HG03060 (cell line): ENCODE results near the gene PGPEP1.

ENCODE experiments used
- ATAC-seq: cut with Tn5 transposase; IDR thresholded peaks from one replicate; pipeline ENCODE4 v1.9.1; 2021; ENCODE audit warnings: low read depth, moderate number of reproducible peaks; ENCODE audit not compliant: unreplicated experiment

The PGPEP1 gene, protein sequence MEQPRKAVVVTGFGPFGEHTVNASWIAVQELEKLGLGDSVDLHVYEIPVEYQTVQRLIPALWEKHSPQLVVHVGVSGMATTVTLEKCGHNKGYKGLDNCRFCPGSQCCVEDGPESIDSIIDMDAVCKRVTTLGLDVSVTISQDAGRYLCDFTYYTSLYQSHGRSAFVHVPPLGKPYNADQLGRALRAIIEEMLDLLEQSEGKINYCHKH

DNA sequence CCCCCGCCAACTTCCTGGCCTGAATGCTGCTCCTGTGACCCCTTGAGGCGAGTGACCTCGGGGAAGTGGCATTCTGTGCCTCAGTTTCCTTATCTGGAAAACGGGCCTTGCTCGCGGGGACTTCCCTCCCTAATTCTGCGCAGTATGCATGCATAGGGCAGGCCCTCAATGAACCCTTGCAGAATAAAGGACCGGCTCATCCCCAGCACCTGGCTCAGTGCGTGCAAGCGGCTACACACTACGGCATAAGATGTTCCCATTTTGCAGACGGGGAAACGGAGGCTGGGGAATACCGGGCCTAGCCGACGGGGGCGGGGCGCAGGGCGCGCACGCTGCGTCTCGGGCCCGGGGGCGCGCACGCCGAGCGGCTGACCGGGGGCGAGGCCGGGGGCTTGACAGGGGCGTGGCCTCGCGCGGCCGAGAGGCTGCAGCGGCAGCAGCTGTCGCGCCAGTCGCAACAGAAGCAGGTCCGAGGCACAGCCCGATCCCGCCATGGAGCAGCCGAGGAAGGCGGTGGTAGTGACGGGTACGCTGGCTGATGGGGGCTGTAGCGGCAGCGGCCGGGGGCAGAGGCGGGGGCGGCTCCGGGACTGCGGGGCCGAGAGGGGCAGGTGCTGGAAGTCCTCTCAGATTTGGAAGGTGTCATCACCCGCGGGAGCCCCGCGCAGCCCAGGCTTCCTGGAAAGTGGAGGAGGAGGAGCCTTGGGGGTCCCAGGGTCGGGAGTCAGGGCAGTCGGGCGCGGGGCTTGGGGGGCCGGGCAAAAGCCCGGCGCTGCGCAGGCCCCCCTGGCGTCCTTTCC is at the start of gene PGPEP1:
TSS of gene PGPEP1 (plus strand) at position 409 of the 800 bp plus-strand sequence. CDS start at position 493, 84 bp downstream.
- ATAC-seq, result no peak

DNA sequence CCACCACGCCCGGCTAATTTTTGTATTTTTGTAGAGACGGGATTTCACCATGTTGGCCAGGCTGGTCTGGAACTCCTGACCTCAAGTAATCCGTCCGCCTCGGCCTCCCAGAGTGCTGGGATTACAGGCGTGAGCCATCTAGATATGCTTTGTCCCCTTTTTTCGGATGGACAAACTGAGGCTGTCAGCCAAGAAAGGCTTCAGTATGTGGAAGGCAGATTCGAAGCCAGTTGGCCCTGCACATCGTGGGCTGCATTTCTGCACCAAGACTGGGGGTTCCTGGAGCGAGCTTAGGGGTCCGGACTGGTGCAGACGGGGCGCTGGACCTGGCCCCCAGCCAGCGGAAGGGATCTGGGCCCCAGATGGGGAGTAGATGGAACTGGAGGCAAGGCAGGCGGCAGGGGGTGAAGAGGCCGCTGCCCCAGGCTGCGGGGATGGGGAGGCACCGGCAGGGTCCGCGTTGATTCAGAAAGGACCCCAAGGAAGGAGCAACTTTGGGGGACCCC is 49.3 kb upstream of the PGPEP1 start:
- no peak for ATAC-seq

DNA sequence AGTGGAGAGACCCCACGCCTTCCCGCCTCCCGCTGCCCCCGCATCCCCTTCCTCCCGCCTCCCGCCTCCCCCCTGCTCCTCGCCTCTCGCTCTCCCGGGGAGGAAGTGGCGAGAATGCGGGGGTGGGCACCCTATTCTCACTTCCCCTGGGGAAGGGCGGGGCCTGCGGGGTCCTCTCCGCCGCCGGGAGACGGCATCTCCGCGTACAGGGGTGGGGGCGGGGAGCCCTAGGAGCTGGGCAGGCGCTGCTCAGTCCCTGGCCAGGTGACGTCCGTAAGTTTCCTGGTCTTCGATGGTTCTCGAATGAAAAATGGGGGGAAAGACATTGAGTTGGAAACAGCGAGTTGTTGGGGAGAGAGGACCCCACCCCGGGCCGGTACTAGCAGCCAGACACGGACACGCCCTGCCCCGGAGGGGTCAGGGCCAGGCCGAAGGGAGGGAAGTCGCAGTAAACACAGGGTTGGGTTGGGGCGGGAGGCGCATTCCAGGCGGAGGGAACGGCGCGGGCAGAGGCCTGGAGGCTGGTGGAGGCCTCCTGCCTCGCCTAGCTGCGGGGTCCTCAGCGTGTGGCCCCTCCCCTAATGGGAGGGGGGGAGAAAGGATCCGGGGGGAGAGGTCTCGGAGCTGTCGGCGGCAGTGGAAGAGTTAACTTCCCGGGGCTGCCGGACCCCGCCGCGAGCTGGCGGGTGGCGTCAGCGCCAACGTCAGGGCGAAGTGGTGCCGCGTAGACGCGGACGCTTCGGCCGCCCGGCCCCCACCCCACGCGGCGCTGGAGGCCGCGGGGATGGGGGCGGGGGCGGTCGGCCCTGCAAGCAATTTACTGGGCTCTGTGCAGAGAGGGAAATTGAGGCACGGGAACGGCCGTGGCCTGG is 48.6 kb upstream of the PGPEP1 start:
- ATAC-seq, result no peak

DNA sequence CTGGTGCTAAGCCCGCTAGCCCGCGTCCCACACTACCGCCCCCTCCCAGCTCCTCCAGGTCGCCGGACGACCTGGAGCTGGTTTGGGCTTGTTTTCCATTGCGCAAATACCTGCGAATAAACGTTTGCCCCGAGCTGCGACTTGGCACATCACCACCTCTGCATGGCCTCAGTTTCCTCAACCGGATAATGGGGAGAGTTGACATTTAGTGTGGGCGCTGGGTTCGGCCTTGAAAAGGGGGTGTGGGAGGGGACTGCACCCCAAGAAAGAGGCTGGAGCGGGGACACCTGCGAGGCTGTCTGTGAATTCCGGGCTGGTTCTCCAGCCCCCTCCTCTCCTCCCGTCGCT is 48.0 kb upstream of the PGPEP1 start:
- no peak for ATAC-seq

DNA sequence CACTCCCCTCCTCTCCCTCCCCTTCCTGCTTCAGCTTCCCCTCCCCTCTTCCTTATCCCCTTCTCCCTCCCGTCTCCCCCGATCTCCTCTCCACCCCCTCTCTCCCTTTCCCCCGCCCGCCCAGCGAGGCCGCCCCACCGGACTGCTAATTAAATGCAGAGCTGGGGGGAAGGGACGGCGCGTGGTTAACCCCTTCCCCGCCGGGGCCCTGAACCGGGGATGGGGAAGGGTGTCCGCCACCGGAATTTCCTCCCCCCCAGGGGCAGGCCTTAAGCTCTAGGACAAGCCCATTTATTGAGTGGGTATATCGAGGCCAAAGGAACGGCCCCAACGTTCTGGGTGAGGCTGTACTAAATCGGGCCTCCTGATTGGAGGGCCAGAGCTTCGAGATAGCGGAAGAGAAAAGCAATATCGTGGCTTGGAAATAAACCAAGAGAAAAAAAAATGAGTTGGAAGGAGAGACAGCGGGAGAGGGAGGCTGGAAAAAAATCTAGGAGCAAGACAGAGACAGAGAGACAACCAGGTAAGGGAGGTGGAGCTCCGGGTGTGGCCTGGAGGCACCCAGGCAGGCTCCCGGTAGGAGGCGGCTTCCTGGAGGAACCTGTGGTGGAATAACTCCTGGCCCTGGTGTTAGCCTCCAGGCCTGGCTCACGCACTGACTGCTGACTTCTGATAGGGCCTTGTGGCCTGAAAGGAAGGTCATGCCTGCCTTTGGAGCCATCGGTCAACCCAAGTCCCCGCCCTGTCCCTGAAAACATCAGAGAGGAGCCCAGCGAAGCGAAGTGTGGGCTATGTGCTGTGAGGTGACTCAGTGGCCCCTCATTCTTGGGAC is 47.4 kb upstream of the PGPEP1 start:
- no peak for ATAC-seq

DNA sequence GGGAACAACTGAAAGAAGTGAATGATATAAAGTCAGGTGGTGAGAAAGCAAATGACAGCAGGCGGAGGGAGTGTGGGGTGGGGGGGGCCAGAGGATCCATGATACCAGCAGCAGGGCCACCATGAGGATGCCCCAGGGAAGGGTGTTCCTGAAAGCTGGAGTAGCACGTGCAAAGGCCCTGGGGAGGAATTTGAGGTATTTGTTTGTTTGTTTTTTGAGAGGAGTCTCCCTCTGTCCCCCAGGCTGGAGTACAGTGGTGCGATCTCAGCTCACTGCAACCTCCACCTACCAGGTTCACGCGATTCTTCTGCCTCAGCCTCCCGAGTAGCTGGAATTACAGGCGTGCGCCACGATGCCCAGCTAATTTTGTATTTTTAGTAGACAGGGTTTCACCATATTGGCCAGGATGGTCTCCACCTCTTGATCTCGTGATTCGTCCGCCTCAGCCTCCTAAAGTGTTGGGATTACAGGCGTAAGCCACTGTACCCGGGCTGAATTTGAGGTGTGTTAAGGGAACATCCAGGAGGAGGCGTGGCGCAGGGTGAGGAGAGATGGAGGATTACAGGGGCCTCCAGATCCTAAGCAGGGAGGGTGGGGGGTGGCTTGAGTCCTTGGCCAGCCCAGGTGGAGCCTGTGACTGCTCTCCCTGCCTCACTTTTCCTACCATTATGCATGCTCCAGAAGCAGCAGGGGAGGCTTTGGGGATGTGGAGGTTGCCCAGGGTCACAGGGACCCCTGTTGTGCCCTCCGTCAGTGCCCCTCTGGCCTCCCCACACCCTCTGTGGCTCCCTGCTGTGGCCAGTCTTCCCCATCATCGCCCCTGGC is 46.5 kb upstream of the PGPEP1 start:
- no peak for ATAC-seq

DNA sequence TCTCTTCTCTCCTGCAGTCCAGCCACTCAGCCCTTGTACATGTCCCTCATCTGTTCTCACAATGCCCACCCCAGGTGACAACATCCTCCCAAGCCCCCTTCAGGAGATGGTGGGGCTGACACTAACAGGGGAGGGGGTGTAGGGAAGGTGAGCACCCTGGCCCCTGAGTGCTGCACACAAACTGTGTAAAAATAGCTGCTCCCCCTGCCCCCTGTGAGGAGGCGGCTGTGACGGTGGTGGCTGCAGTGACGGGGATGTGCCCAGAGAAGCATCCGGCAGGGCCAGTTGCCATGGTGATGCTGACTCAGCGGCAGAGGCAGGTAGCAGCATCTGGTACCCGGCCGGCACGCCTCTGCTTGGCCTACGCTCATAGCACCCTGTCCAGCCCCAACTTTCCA is 45.9 kb upstream of the PGPEP1 start:
- ATAC-seq, result no peak

DNA sequence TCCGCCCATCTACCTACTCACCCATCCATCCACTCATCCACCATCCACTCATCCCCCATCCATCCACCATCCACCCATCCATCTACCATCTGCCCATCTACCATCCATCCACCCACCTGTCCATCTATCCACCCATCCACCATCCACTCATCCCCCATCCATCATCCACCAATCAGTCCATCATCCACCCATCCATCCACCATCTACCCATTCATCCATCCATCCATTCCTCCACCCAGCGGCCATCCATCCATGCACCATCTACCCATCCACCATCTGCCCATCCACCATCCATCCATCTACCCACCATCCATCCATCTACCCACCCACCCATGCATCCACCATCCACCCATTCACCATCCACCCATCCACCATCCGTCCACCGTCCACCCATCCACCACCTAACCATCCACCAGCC is 45.4 kb upstream of the PGPEP1 start:
- no peak for ATAC-seq

DNA sequence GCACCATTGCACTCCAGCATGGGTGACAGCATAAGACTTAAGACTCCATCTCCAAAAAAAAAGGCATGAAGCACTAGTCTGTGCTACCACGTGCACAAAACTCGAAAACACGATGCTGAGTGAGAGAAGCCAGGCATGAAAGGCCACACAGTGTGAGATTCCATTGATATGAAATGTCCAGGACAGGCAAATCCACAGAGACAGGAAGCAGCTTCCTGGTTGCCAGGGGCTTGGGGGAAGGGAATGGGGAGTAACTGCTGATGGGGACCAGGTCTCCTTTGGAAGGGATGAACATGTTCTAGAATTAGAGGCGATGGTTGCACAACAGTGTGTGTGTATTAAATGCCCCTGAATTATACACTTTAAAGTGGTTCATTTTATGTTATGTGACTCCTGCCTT is 43.1 kb upstream of the PGPEP1 start:
- ATAC-seq, result no peak

DNA sequence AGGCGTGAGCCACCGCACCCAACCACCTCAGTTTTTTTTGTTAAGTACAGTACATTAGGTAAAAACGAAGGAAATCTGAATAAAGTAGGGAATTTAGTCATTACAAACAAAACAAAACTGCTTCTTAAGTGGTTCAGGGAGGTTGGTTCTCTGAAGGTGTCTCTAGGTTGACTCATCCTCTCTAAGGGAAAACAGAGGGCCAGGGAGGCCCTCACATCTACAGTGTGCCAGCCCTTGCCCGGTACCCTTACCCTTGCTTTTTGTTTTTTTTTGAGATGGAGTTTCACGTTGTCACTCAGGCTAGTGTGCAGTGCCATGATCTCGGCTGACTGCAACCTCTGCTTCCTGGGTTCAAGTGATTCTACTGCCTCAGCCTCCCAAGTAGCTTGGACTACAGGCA is 41.8 kb upstream of the PGPEP1 start:
- no peak for ATAC-seq

DNA sequence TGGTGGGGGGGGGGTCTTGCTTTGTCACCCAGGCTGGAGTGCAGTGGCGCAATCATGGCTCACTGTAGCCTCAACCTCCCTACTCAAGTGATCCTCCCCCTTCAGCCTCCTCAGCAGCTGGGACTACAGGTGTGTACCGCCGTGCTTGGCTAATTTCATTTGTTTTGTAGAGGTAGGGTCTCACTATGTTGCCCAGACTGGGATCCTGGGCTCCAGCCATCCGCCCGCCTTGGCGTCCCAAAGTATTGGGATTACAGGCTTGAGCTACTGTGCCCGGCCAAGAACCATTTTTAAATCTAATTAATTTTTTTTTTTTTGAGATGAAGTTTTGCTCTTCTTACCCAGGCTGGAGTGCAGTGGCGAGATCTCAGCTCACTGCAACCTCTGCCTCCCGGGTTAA is 40.7 kb upstream of the PGPEP1 start:
- ATAC-seq, result no peak

DNA sequence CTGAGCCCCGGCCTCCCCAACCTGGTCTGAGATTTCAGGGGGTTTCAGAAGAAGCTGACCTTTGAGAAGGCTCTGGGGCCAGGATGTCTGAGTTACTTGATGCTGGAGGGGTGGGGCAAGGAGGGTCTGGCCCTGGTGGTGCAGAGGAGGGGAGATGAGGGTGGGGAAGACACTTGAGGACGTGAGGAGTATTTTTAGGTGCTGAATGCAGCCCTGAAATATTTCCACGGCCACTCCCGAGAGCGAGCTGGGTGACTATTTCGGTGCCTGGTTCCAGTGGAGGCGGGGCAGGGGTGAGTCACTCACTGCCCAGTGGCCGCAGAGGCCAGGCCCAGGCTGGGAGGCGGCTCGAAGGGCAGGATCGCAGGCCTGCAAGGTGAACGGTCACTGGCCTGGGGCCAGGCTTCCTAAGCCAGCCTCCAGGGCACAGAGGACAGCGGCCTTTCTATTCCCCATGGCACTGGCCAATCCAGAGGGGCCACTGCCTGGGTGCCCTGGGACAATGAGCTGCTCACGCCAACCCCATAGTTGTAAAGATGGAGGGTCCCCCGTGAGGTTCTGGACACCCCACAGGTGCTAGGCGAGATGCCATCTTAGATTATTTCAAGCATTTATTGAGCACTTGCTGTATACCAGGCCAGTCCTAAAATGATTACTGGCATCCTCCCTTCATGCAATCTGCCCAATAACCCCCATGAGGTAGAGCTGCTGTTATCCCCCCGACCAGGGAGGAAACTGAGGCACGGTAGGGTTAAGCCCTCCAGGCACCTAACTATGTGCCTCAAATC is 39.3 kb upstream of the PGPEP1 start:
- ATAC-seq, result no peak

DNA sequence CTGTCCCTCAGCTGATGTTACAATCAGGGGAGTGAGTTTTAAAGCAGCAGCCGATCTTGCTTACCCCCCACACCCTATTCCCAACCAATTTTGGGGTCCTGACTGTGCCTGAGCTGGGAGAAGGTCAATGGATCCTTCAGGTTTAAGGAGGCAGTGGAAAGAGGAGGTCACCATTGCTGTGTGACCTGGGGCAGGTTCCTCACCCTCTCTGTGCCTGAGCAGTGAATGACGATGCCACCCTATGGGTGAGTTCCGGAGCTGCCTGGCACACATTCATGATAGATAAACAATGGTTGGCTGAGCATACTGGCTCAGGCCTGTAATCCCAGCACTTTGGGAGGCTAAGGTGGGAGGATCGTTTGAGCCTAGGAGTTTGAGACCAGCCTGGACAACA is 38.7 kb upstream of the PGPEP1 start:
- ATAC-seq, result no peak

DNA sequence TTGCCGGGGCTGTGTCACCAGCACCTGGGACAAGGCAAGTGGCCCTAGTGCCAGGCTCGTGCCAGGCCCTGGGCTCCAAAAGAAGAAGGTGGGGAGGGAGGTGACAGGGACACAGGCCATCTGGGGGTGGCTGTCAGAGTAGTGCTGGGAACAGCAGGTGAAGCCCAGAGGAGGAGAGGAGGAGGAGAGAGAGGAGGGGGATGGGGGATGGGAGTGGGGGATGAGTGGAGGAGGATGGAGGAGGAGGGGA is 36.3 kb upstream of the PGPEP1 start:
- no peak for ATAC-seq

DNA sequence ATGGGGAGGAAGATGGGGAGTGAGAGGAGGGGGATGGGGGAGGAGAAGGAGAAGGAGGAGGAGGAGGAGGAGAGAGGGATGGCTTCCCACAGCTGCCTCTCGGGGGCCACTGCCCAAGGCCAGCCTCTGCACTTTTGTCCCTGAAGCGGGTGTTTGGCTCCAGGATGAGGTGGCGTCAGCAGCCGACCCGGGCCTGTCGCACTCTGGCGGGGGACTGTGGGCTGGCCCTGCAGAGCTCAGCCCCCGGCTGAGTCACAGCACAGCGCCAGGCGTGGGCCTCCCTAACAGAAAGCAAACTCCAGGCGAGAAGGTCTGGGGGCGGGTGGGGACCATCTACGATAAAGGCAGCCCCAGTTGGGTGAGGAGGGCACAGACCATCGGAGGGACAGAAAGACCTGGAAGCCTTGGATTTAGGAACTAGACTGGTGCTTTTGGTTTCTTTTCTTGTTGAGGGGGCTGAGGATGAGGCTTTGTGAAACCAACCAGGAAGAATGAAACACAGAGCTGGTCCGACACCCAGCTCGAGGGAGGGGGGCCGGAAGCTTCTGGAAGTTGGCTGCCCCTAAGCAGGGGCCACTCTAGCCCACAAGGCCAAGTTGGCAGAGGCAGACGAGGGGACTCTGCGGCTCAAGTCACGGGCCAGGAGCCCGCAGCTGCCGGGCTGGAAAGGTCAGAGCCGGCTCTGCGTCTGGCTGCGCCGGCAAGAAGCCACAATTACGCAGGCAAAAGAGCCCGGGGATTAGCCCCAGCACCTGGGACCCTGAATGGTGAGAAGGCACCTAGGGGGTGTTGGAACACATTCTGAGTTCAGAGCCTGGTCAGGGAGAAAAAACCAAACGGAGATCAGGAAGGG is 35.7 kb upstream of the PGPEP1 start:
- no peak for ATAC-seq

DNA sequence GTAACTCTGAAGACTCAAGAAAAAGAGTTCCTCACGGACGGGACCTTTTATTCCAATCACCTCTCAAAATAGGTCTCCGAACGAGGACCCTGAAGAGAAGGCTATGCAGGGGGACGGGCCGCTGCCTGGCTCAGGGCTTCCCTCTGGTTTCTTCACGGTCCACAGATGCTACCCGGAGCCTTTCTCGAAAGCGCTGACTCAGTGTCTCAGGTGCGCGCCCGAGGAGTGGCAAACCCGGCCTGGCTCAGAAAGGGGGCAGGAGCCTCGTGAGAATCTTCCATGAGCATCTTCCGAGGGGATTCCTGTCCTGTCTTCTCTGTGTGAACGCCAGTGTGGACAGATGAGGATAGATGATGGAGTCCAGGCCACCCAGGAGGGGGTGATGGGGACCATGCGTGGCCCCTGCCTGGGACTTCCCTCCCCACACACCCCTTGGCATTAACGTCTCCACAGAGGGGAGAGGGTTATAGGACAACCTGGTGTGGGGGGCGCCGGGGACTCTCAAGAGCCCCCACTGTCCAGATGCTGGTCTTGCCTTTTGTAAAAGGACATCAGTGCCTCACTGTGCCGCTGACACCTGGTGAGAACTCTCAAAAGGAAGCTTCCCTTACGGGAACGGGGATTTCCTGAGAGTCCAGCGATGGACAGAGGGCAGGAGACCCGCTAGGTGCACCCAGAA is 34.0 kb upstream of the PGPEP1 start:
- ATAC-seq, result no peak

DNA sequence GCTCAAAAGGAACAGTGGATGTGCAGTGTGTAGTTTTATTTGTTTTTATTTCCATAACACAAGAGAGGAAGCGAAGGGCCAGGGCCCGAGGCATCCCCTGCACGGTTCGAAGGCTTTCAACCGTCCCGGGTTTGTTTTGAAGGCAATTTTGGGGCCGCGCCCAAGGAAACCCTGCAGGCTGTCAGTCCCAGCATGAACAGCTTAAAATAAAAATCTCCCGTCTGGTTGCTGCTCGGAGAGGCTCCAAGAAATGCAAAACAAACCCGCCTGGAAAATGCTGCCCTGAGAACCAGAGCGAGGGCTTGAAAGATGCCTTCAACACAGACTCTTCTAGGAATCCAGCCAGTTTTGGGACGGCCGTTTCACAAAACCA is 33.5 kb upstream of the PGPEP1 start:
- no peak for ATAC-seq

DNA sequence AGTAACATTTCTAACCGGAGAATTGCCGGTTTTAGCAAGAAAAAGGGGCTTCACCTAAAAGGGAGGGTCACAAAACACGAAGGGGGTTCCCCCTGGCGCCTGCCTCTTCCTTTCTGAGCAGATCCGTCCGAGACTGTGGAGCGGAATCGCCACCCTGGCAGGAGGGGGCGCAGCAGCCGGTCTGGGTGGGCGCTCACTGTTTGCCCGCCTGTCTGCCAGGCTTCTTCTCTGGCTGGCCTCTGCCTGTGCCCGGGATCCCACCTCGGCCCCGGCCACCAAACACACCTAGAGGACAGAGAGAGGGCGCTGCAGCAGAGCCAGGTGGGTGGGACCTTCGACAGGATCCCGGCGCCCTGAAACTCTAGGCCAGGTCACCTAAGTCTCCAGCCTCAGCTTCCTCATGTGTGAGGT is 33.1 kb upstream of the PGPEP1 start:
- no peak for ATAC-seq
